HepG2 (cell line): Measurements from ENCODE around the gene MBLAC1. TPM values are rescaled to one million over a fixed set of nuclear protein-coding genes. Genes with fewer than 3 reads are reported as not detected.

Experiments used
- ATAC-seq: fragments of 200-7000 bp; cut with Tn5 transposase; 3 replicates; pipeline ENCODE4 v1.9.1; 2020; ENCODE audit warnings: mild to moderate bottlenecking, moderate library complexity
- BruUV-seq: library from RNA; stranded (reverse); fragments of 400-500 nt; replicated peaks from 2 replicates; lab custom pipeline; 2021; lab: Mats Ljungman, UMichigan
- CTCF ChIA-PET: fragments of 300-600 bp; formaldehyde crosslinking; extraction: SDS; loops from one replicate; lab custom pipeline; 2021; ENCODE audit warnings: low total read pairs, inconsistent platforms, low intra/inter-chr PET ratio; lab: Yijun Ruan, JAX
- POLR2A ChIA-PET: fragments of 350-600 bp; sonication (Branson Sonifier 250); formaldehyde crosslinking; loops from one replicate; lab custom pipeline; 2020; ENCODE audit warnings: antibody characterized with exemption, inconsistent platforms; lab: Yijun Ruan, JAX
- DNase-seq: peaks from one replicate; pipeline ENCODE4 v3.0.0-alpha.2; 2015; ENCODE audit warnings: low spot score
- FAIRE-seq: peaks from 3 replicates; lab custom pipeline; 2011; peaks lifted over from hg19 to GRCh38; lab: Jason Lieb, UNC
- H2AFZ ChIP-seq: one replicate; pipeline ENCODE4 v1.6.1; 2011; ENCODE audit warnings: low read length, inconsistent platforms
- H3K27ac ChIP-seq: fragments of 300-600 bp; 3 replicates; pipeline ENCODE4 v1.8.0; 2011; ENCODE audit warnings: mixed run types, mild to moderate bottlenecking, mixed read lengths, low read length, inconsistent platforms; ENCODE audit not compliant: insufficient read depth; ENCODE audit errors: extremely low read length
- H3K27me3 ChIP-seq, 2 experiments: fragments of 200-600 bp in 1 of 2; 2 replicates in 1 of 2; 3 replicates in 1 of 2; pipeline versions ENCODE4 v1.6.0 to v1.8.0; 2011; ENCODE audit warnings: low read length in 2 of 2, mild to moderate bottlenecking in 2 of 2, moderate library complexity in 2 of 2, inconsistent platforms in 1 of 2; ENCODE audit not compliant: insufficient read depth in 2 of 2, control insufficient read depth in 1 of 2
- H3K36me3 ChIP-seq, 2 experiments: fragments of 200-600 bp in 1 of 2; replicated peaks in 1 of 2; 2 replicates in 1 of 2; 3 replicates in 1 of 2; pipeline versions ENCODE4 v1.5.1 to v1.8.0; 2011; ENCODE audit warnings: low read length in 2 of 2, inconsistent platforms in 1 of 2; ENCODE audit not compliant: insufficient read depth in 2 of 2, control insufficient read depth in 1 of 2
- H3K4me1 ChIP-seq: 2 replicates; pipeline ENCODE4 v1.5.1; 2012; ENCODE audit warnings: low read length, inconsistent platforms; ENCODE audit not compliant: insufficient read depth
- H3K4me2 ChIP-seq: 2 replicates; pipeline ENCODE4 v1.6.0; 2011; ENCODE audit warnings: low read depth, low read length, inconsistent platforms
- H3K4me3 ChIP-seq, 3 experiments: fragments of 200-600 bp in 1 of 3; sonication (generic), shearing (Covaris generic) in 1 of 3; replicated peaks in 1 of 3; 2 replicates each; pipeline ENCODE4 v1.5.1; 2011 to 2016; ENCODE audit warnings: low read length in 3 of 3, inconsistent platforms in 2 of 3, low read depth in 2 of 3, mild to moderate bottlenecking in 2 of 3, control low read depth in 1 of 3, mixed read lengths in 1 of 3; ENCODE audit not compliant: insufficient read depth in 1 of 3
- H3K79me2 ChIP-seq: one replicate; pipeline ENCODE4 v1.6.1; 2011; ENCODE audit warnings: low read length, inconsistent platforms; ENCODE audit not compliant: insufficient read depth
- H3K9ac ChIP-seq: 2 replicates; pipeline ENCODE4 v1.6.0; 2011; ENCODE audit warnings: mild to moderate bottlenecking, low read depth, low read length, inconsistent platforms; ENCODE audit not compliant: insufficient read depth
- H3K9me3 ChIP-seq: 2 replicates; pipeline ENCODE4 v1.5.1; 2012; ENCODE audit warnings: mild to moderate bottlenecking, low read length
- H4K20me1 ChIP-seq: 2 replicates; pipeline ENCODE4 v1.6.0; 2011; ENCODE audit warnings: inconsistent platforms, mild to moderate bottlenecking, low read length, moderate library complexity; ENCODE audit not compliant: insufficient read depth
- ARID2 ChIP-seq: sonication (generic); formaldehyde crosslinking; IDR thresholded peaks from 2 replicates; pipeline ENCODE4 v1.8.1; 2022; ENCODE audit warnings: mild to moderate bottlenecking, missing genetic modification reagents, borderline replicate concordance
- TARDBP ChIP-seq: sonication (generic); formaldehyde crosslinking; IDR thresholded peaks from 2 replicates; pipeline ENCODE4 v1.8.0; 2022; ENCODE audit warnings: mild to moderate bottlenecking, missing genetic modification reagents
- ZKSCAN5 ChIP-seq: sonication (generic); formaldehyde crosslinking; IDR thresholded peaks from 2 replicates; pipeline ENCODE4 v1.5.1; 2020; ENCODE audit warnings: mild to moderate bottlenecking, missing genetic modification reagents
- WGBS: methylation state at CpG from one replicate; pipeline ENCODE4 v1.1.6; 2017; ENCODE audit warnings: low lambda C conversion rate; 5-methylcytosine and 5-hydroxymethylcytosine counted together
- in situ Hi-C: cut with HindIII; loops from 2 replicates; pipeline ENCODE4 v1.10.0; 2017; ENCODE audit warnings: low pct_unique_long_range_greater_than_20kb; ENCODE audit not compliant: extremely low pct_ligation_motif_present
- intact Hi-C: fragments of 100-400 bp; cut with micrococcal nuclease; formaldehyde crosslinking; loops from one replicate; pipeline ENCODE4 v1.10.0; 2022; ENCODE audit not compliant: unreplicated experiment
- polyA plus RNA-seq, 8 experiments: library from polyadenylated mRNA; depleted of rRNA in 3 of 8; stranded (reverse) in 7 of 8; unstranded in 1 of 8; fragments of >200 nt; fragmentation: Illumina TruSeq in 4 of 8; extraction: Trizol in 4 of 8; gene quantifications; 2 replicates each; pipeline versions ENCODE4 v1.2.1 to v1.2.3, GENCODE V29; 2011 to 2016; ENCODE audit warnings: low read depth in 4 of 8, missing spikeins in 1 of 8, mixed read lengths in 1 of 8; ENCODE audit not compliant: insufficient read depth in 1 of 8
- total RNA-seq, 5 experiments: library from RNA; depleted of rRNA; stranded (reverse); fragments of >200 nt; fragmentation: Illumina TruSeq; extraction: Trizol; gene quantifications; 2 replicates each; pipeline ENCODE4 v1.2.3, GENCODE V29; 2016; ENCODE audit warnings: low read depth in 1 of 5
- TF ChIP-seq, protein P1 (sequence below): IDR thresholded peaks from 2 replicates; pipeline ENCODE4 v1.6.1; 2016; ENCODE audit warnings: low read depth, control low read depth
- TF ChIP-seq, protein P2 (sequence below): sonication (generic); formaldehyde crosslinking; IDR thresholded peaks from 2 replicates; pipeline ENCODE4 v1.8.0; 2022; ENCODE audit warnings: mild to moderate bottlenecking, missing genetic modification reagents

MBLAC1 gene
- total and polyA plus RNA-seq, 2 of the 13 experiments (the other 11 are each of a cell fraction or from before 2014, with no cell fraction given): 0.79 to 2.1 TPM

DNA sequence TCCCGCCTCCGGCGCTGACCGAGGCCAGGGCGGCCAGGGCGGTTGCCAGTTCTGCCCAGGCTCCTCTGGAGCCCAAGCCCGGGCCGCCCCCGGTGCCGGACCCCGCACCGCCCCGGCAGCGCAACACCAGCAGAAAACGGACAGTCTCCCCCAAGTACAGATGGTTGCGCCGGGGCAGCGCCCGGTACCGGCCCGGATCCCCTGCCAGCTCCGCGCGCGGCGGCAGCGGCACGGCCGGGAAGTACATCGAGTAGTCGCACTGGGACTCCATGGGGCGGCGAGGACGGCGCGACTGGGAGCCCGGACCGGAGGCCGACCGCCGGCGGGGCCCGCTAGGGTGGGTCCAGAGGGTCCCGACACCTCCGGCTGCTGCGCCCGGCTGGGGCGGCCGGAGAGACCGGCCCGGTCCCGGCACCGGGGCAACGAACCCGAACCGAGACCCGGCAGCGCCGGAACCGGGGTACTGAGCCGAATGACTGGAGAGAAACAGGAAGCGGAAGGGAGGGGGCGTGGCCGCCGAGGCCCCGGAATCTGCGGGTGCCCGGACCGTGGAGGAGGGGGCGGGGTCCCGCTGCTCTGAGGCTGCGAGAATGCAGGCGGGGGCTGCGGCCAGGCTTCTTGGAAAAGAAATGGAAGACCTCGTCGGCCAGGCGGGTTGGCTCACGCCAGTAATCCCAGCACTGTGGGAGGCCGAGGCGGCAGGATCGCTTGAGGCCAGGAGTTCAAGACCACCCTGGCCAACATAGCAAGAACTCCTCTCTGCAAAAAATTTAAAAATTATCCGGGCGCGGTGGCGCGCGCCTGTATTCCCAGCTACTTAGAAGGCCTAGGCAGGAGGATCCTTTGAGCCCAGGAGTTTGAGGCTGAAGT, 31.7 kb downstream of the MBLAC1 start, which contains the start of gene TRAPPC14 (continued):
- TF ChIP-seq, protein P1, sequence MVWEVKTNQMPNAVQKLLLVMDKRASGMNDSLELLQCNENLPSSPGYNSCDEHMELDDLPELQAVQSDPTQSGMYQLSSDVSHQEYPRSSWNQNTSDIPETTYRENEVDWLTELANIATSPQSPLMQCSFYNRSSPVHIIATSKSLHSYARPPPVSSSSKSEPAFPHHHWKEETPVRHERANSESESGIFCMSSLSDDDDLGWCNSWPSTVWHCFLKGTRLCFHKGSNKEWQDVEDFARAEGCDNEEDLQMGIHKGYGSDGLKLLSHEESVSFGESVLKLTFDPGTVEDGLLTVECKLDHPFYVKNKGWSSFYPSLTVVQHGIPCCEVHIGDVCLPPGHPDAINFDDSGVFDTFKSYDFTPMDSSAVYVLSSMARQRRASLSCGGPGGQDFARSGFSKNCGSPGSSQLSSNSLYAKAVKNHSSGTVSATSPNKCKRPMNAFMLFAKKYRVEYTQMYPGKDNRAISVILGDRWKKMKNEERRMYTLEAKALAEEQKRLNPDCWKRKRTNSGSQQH: no peak; the same call in 1 of the 2 replicates
- TF ChIP-seq, all 625 proteins: peak for 186

DNA sequence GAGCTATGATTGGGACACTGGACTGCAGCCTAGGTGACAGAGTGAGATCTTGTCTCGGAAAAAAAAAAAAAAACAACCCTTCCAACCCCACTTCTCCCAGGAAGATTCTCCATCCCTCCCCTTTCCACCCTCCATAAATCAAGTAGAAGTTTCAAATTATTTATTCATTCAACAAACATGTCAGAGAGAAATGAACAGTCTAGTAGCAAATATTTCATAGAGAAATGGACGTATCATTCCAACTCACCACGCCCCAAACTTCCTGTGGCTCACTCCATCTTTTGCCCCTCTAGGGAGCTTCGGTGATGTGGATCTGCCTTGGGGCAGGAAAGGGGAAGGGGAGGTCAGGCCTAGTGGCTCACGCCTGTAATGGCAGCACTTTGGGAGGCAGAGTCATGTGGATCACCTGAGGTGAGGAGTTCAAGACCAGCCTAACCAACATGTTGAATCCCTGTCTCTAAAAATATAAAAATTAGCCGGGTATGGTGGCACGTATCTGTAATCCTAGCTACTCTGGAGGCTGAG, 32.4 kb downstream of the MBLAC1 start:
- in situ Hi-C loops (no loop called here), intact Hi-C loops (no loop called here)
- ATAC-seq (no peak), FAIRE-seq (no peak), DNase-seq (no peak)
- Histone ChIP-seq H2AFZ (no peak overlapping the region), H3K4me3 (peak overlapping the region; percentile 90 to 99 (median 92); a peak in 5 of 6 replicates), H3K79me2 (no peaks in the 10 kb centered on the region), H4K20me1 (peaks cover 6% of the 10 kb centered on the region; the same call in 1 of the 2 replicates), H3K4me2 (peak overlapping the region; percentile 75), H3K27me3 (peaks cover 3 to 13% of the 10 kb centered on the region in 2 experiments; a peak in 3 of 5 replicates), H3K27ac (peak overlapping the region; percentile 80), H3K9me3 (no peaks in the 10 kb centered on the region), H3K36me3 (peaks cover 5 to 24% of the 10 kb centered on the region in 2 experiments), H3K4me1 (peaks cover 55% of the 10 kb centered on the region), H3K9ac (peak overlapping the region; percentile 90)
- BruUV-seq: TSS peak; percentile 55
- TF ChIP-seq TARDBP (CRISPR knock-in tag): 0 out of 2 replicates have a peak, but pooled peaks have one; percentile 1
- TF ChIP-seq ARID2 (CRISPR knock-in tag): 0 out of 2 replicates have a peak, but pooled peaks have one; percentile 4
- TF ChIP-seq, protein P2, sequence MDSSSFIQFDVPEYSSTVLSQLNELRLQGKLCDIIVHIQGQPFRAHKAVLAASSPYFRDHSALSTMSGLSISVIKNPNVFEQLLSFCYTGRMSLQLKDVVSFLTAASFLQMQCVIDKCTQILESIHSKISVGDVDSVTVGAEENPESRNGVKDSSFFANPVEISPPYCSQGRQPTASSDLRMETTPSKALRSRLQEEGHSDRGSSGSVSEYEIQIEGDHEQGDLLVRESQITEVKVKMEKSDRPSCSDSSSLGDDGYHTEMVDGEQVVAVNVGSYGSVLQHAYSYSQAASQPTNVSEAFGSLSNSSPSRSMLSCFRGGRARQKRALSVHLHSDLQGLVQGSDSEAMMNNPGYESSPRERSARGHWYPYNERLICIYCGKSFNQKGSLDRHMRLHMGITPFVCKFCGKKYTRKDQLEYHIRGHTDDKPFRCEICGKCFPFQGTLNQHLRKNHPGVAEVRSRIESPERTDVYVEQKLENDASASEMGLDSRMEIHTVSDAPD (CRISPR knock-in tag): no peak
- TF ChIP-seq ZKSCAN5 (CRISPR knock-in tag): no peak
- CTCF ChIA-PET: no interaction called here
- POLR2A ChIA-PET: interaction anchor here (1.4 kb wide), 1 partner anchor 10 kb away, joined by 11 read pairs; the partner anchor contains the start of gene LAMTOR4
- 59% methylated on average over 7 of the region's 7 CpGs for WGBS
